ENCODE results near the gene REC8.
"Not testable (repeated sequence)": the region's sequence is repeated elsewhere in the genome, so short reads cannot be mapped to it uniquely, and the experiment has no call there.

The REC8 gene

DNA sequence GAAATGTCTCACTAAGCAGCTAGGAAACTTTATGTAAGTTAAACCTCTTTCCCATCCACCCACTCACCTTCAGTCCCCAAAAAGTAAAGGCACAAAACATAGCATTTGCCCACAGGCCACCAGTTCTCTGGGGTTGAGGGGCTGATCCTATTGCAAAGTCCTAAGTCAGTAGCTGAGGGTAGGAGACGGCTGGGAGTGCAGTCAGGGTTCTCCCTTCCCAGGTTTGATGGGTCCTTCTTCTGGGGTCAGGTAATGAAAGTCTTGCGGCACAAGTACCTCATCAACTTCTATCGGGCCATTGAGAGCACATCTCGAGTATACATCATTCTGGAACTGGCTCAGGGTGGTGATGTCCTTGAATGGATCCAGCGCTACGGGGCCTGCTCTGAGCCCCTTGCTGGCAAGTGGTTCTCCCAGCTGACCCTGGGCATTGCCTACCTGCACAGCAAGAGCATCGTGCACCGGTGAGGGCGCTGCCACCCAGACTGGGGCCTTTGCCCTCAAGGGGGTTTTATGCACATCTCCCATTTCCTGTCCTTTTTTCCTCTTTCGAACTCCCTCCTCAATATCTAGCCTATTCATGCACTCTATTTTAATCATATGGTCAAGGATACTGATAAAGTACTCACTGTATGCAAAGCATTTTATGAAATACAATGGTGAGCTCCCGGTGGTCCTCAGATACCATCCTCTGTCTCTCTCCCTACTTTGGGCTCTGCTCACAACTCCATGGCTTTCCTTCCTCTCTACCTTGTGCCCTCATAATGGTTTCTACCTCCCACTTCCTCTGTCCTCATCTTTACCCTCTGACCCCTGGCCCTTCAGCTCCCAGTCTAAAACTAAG is 34.6 kb downstream of the REC8 start:
- Mint-ChIP-seq H3K9me3 (peaks cover 6% of the 10 kb centered on the region), H3K4me1 (peaks cover 30% of the 10 kb centered on the region), H3K4me3 (no peak overlapping the region), H3K27ac (no peak overlapping the region), H3K36me3 (peaks cover 50% of the 10 kb centered on the region), H3K27me3 (no peaks in the 10 kb centered on the region)
- DNase-seq (ENCODE audit: low spot score in 2 of 2) (no peak), ATAC-seq (ENCODE audit: low read depth) (no peak)

DNA sequence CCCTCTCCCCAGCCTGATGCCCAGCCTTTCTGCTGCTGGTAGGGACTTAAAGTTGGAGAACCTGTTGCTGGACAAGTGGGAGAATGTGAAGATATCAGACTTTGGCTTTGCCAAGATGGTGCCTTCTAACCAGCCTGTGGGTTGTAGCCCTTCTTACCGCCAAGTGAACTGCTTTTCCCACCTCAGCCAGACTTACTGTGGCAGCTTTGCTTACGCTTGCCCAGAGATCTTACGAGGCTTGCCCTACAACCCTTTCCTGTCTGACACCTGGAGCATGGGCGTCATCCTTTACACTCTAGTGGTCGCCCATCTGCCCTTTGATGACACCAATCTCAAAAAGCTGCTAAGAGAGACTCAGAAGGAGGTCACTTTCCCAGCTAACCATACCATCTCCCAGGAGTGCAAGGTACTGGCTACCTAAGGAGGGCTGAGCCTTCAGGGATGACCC is 35.2 kb downstream of the REC8 start:
- no peaks in the 10 kb centered on the region for H3K27me3 Mint-ChIP-seq
- H3K27ac Mint-ChIP-seq = no peak overlapping the region
- peaks cover 33% of the 10 kb centered on the region for H3K4me1 Mint-ChIP-seq
- peaks cover 48% of the 10 kb centered on the region for H3K36me3 Mint-ChIP-seq
- DNase-seq (ENCODE audit: low spot score in 2 of 2) (no peak), ATAC-seq (ENCODE audit: low read depth) (no peak)
- H3K9me3 Mint-ChIP-seq = peaks cover 6% of the 10 kb centered on the region
- no peak overlapping the region for H3K4me3 Mint-ChIP-seq

DNA sequence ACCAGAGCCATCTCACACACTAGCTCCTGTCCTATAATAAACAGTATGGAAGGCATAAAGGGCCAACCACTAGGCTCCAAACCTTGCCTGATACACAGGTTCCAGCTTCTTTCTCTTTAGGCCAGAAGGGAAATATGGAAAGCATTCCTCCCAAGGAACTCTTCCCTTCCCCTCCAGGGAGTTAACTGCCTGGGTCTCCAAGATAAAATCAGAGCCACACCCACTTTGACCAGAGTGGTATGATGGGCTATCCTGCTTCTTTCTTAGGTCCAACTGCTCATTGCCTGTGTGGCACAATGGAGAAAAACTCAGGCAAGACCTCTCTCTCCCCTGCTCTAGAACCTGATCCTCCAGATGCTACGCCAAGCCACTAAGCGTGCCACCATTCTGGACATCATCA is 35.7 kb downstream of the REC8 start:
- no peaks in the 10 kb centered on the region for H3K27me3 Mint-ChIP-seq
- H3K36me3 Mint-ChIP-seq = peaks cover 45% of the 10 kb centered on the region
- DNase-seq (ENCODE audit: low spot score in 2 of 2) (no peak), ATAC-seq (ENCODE audit: low read depth) (no peak)
- H3K4me1 Mint-ChIP-seq = peaks cover 33% of the 10 kb centered on the region
- H3K27ac Mint-ChIP-seq = no peak overlapping the region
- peaks cover 6% of the 10 kb centered on the region for H3K9me3 Mint-ChIP-seq
- no peak overlapping the region for H3K4me3 Mint-ChIP-seq

DNA sequence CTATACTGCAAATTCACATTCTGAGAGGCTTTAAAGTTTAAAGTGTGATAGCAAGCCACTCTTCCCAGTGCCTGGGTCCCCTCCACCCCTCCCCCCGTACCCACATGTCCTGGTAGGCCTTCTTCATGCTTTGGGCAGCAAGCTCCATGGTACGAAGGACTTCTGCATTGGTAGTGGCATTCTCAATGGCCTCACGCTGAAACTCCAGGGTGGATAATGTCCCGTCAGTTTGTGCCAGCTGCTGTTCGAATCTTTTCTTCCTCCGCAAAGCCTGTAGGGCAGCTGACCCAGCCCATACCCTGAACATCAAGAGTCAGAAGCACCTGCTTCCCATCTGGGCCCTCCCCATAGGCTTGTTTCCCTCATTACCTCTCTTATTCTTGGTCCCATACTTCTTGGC is 39.4 kb downstream of the REC8 start:
- Mint-ChIP-seq H3K4me1 (peaks cover 37% of the 10 kb centered on the region), H3K9me3 (no peaks in the 10 kb centered on the region), H3K27ac (peak overlapping the region; percentile 99), H3K36me3 (peaks cover 26% of the 10 kb centered on the region), H3K4me3 (no peak overlapping the region), H3K27me3 (no peaks in the 10 kb centered on the region)
- ATAC-seq (ENCODE audit: low read depth) (no peak), DNase-seq (ENCODE audit: low spot score in 2 of 2) (no peak)

DNA sequence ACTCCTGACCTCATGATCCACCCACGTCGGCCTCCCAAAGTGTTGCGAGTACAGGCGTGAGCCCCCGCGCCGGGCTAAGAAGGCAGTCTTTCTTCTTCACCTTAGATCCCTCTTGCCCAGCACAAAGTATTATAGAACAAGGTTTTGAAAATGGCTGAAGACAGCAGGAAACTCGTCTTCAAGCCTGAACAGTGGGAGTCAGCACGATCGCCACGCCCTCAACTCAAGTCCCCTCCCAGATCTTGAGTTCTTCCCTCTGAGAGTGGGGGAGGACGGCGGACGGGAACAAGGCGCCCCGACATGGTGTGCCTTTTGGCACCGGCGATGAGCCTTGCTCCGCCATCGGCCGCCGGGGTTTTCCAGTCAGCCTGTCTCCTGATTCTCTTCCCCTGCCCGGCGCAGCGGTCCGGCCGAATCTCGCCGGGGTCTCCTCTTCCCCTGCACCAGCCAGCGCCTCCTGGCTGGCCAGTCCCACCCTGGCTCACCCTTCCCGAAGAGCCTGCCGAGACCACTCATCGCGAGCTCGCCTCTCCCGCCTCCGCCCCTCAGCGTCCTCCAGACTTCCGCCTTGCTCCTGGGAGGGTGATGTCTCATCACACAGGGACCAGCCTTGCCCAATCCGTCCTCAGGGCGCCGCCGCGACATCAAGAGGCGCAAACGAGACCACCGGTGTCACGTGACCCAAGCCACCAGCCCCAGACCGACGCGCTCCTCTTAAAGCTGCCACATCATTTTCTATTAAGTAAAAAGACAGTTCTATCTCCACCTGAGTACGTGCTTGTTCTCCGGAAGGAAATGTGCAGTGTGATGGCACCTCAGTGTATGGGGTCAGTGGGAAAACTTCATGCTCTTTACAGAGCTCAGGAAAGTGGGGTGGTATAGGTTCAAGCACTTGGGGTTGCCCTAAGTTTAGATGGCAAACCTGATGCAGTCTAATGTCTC is 41.3 kb downstream of the REC8 start, which contains the start of gene CHMP4A:
CHMP4A (minus strand) TSS at position 565 of the 942 bp plus-strand sequence; CDS start at position 516, 49 bp downstream.
- Mint-ChIP-seq H3K4me3 (peak within 1 kb of the TSS; percentile 95), H3K27me3 (no peaks in the 10 kb centered on the region), H3K9me3 (no peaks in the 10 kb centered on the region), H3K4me1 (peaks cover 33% of the 10 kb centered on the region), H3K27ac (peak within 1 kb of the TSS; percentile 99), H3K36me3 (peaks cover 19% of the 10 kb centered on the region)
- ATAC-seq (ENCODE audit: low read depth) (peak; percentile 76), DNase-seq (ENCODE audit: low spot score in 2 of 2) (peak; percentile 85 to 91)

DNA sequence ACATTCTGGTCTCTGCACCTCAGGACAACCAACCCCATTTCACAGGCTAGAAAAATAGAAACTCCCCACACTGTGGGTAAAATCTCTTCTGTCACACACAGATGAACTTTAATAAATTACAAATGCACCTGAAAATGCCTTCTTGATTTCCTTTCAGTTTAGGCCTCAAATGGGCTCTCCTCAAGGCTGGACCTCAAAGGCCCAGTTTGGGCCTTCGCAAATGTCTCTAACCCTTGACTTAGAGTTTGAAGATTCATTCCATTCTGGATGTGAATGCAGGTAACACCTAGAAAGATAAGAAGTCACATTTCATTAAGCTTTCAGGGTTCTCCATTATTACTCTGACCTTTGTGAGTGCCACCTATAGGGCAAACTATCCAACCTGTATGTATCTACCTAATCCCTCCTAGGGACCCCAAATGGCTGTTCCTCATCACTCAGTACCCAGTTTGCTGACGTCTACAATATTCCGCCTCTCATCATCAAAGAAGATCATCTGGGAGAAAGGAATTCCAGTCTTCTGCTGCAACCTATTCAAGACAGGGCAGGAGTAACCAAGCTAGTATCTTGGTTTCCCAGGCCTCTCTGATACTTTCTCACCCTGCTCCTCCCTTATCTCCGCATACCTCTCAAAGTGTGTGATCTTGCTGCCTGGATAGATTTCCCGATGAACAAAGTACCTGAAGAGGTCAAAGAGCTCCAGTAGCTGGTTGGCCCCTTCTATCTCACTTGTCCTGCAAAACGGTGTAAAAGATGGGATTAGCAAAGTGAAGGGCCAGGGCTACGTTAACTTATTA is 42.2 kb downstream of the REC8 start:
- H3K4me1 Mint-ChIP-seq = peaks cover 33% of the 10 kb centered on the region
- peak overlapping the region; percentile 99 for H3K27ac Mint-ChIP-seq
- peaks cover 16% of the 10 kb centered on the region for H3K36me3 Mint-ChIP-seq
- H3K9me3 Mint-ChIP-seq = no peaks in the 10 kb centered on the region
- DNase-seq (ENCODE audit: low spot score in 2 of 2) (no peak), ATAC-seq (ENCODE audit: low read depth) (no peak)
- no peaks in the 10 kb centered on the region for H3K27me3 Mint-ChIP-seq
- H3K4me3 Mint-ChIP-seq = peak overlapping the region; percentile 95

DNA sequence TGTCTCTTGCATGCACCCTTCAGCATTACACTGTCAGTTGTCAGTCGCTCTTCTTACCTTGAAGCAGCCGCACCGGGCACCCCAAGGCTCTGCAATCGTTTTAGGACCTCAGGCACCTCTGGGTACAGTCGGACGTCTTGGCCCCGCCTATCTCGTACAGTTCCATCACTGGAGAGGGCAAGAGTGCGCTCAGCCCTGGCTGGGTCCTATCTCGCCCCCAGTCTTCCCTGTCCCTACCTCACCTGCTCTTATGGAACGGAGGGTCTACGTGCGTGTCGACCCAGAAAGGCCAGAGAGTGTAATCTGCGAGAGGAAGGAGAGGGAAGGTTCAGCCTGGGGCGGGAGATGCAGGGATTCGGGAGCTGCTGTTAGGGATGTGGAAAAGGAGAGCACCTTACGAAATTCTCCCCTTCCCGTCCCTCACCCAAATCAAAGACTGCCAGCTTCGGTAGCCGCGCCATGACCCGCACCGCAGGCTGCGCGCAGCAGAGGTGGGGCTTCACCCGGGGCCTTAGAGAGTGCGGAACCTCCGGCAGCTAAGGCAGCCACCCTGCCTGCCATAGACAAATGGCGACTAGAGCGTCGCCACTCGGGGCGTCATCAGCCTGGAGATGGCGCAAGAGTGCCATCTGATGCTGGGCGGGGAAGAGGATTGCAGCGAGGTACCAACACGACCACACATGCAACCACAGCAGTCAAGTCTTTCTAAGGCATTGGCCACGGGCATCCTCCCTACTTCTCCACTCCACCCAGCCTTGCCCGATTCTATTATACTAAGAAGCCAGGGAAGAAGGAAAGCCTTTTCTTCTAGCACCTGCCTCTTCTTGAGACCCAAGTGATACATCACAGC is 43.8 kb downstream of the REC8 start, which contains the start of gene MDP1:
MDP1 (minus strand) TSS at position 572 of the 850 bp plus-strand sequence; CDS start at position 461, 111 bp downstream.
- H3K27ac Mint-ChIP-seq = peak within 1 kb of the TSS; percentile 92
- H3K9me3 Mint-ChIP-seq = no peaks in the 10 kb centered on the region
- DNase-seq (ENCODE audit: low spot score in 2 of 2) (peak; percentile 79 to 81), ATAC-seq (ENCODE audit: low read depth) (peak; percentile 70)
- peak within 1 kb of the TSS; percentile 95 for H3K4me3 Mint-ChIP-seq
- H3K27me3 Mint-ChIP-seq = no peaks in the 10 kb centered on the region
- peaks cover 10% of the 10 kb centered on the region for H3K36me3 Mint-ChIP-seq
- H3K4me1 Mint-ChIP-seq = peaks cover 31% of the 10 kb centered on the region

DNA sequence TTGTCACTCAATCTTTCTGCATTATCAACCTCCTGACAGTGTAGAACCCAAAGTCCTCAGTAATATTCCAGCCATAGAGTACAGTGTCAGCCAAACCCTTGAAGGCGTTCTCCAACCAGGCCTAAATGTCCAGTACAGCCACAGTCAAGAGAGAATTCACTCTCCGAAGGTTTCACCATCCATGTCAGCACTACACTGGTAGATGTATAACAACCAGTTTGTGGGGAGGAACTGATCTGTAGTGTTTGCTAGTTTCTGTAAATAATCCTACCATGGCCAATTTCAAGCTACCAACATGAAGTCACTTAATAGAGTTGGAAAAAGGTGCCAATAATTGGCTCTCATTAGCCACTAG is 44.4 kb downstream of the REC8 start:
- H3K27ac Mint-ChIP-seq = peak overlapping the region; percentile 92

DNA sequence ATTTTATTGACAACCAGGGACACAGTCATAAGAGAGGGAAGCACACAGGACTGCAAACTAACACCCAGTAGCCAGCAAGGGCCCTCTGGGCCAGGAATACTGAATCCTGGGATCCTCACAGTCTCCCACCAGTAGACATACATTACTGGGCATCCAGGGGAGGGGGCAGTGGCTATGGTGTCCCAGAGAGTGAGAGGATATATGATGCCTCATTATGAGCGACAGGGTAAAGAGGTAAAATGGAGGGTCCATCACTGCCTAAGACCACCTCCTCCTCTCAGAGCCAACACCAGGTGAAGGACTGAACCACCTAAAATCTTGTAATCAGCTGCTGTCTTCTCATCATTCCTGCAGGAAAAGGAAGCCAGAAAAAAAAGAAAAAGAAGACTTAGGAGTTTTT is 45.0 kb downstream of the REC8 start:
- ATAC-seq (ENCODE audit: low read depth); H3K27ac Mint-ChIP-seq; H3K4me3 Mint-ChIP-seq; H3K27me3 Mint-ChIP-seq; DNase-seq (ENCODE audit: low spot score in 2 of 2); H3K9me3 Mint-ChIP-seq; H3K36me3 Mint-ChIP-seq: not testable (repeated sequence)
- peaks cover 26% of the 10 kb centered on the region for H3K4me1 Mint-ChIP-seq

More for the DNA sequence above, 44.4 kb downstream of the REC8 start:
- no peaks in the 10 kb centered on the region for H3K27me3 Mint-ChIP-seq
- H3K4me3 Mint-ChIP-seq = peak overlapping the region; percentile 95
- H3K4me1 Mint-ChIP-seq = peaks cover 30% of the 10 kb centered on the region
- DNase-seq (ENCODE audit: low spot score in 2 of 2) (no peak), ATAC-seq (ENCODE audit: low read depth) (no peak)
- peaks cover 9% of the 10 kb centered on the region for H3K36me3 Mint-ChIP-seq
- H3K9me3 Mint-ChIP-seq = no peaks in the 10 kb centered on the region

DNA sequence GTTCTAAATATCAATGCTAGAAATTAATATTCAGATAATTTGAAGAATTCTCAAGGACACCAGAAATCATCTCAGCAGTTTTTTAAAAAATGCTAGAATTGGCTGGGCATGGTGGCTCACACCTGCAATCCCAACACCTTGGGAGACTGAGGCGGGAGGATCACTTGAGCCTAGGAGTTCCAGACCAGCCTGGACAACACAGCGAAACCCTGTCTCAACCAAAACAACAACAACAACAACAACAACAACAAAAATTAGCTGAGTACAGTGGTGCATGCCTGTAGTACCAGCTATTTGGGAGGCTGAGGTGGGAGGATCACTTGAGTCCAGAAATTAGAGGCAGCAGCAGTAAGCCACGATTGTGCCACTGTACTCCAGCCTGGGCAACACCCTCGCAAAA is 47.2 kb downstream of the REC8 start:
- no peak for ATAC-seq (ENCODE audit: low read depth)
- Mint-ChIP-seq H3K4me1 (peaks cover 16% of the 10 kb centered on the region), H3K27ac (no peak overlapping the region), H3K4me3 (no peak overlapping the region), H3K9me3 (no peaks in the 10 kb centered on the region), H3K36me3 (peaks cover 6% of the 10 kb centered on the region), H3K27me3 (no peaks in the 10 kb centered on the region)
- no peak for DNase-seq (ENCODE audit: low spot score in 2 of 2)

DNA sequence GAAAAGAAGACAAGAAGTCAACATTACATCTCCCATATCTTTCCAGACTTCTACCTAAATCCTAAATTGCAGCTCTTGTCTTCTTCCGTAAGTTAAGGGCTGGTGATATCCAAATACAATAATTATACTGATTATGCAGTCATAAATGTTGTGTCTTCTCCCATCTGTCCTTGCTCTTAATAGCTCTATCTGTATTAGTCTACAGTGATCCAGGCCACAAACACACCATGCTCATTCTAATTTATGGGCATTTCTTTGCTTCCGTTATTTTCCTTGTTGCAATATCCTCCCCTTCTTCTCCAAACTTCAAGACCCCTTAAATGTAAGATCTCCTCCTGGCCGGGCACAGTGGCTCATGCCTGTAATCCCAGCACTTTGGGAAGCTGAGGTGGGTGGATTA is 47.6 kb downstream of the REC8 start:
- H3K4me1 Mint-ChIP-seq = peaks cover 14% of the 10 kb centered on the region
- no peaks in the 10 kb centered on the region for H3K27me3 Mint-ChIP-seq
- DNase-seq (ENCODE audit: low spot score in 2 of 2) (no peak), ATAC-seq (ENCODE audit: low read depth) (no peak)
- H3K9me3 Mint-ChIP-seq = no peaks in the 10 kb centered on the region
- peaks cover 6% of the 10 kb centered on the region for H3K36me3 Mint-ChIP-seq
- H3K4me3 Mint-ChIP-seq = no peak overlapping the region
- H3K27ac Mint-ChIP-seq = no peak overlapping the region

DNA sequence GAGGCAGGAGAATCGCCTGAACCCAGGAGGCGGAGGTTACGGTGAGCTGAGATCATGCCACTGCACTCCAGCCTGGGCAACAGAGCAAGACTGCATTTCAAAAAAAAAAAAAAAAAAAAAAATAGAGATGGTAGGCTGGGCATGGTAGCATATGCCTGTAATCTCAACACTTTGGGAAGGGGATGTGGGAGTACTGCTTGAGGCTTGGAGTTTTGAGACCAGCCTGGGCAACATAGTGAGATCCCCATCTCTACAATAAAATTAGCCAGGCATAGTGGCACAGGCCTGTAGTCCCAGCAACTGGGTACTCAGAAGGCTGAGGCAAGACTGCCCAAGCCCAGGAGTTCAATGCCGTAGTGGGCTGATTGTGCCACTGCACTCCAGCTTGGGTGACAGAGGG is 51.1 kb downstream of the REC8 start:
- H3K27me3 Mint-ChIP-seq; H3K9me3 Mint-ChIP-seq; ATAC-seq (ENCODE audit: low read depth); H3K27ac Mint-ChIP-seq; DNase-seq (ENCODE audit: low spot score in 2 of 2); H3K4me3 Mint-ChIP-seq: not testable (repeated sequence)
- peaks cover 13% of the 10 kb centered on the region for H3K4me1 Mint-ChIP-seq
- peaks cover 12% of the 10 kb centered on the region for H3K36me3 Mint-ChIP-seq

DNA sequence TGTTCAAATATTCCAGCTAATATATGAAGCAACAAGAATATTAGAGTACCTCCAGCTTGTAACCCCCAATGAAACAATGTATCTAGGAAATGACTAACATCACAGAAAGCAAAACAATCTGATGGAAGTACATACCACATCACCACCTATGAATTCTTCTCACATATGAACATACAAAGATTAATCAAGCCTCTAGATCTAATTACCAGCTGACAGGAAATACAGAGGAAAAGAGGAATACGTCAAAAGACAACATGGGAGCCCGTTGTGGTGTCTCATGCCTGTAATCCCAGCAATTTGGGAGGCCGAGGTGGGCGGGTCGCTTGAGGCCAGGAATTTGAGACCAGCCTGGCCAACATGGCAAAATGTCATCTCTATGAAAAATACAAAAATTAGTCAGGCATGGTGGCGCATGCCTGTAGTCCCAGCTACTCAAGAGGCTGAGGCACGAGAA is 52.8 kb downstream of the REC8 start:
- Mint-ChIP-seq H3K27ac (no peak overlapping the region), H3K4me1 (peaks cover 12% of the 10 kb centered on the region), H3K9me3 (no peaks in the 10 kb centered on the region), H3K27me3 (no peaks in the 10 kb centered on the region), H3K4me3 (no peak overlapping the region), H3K36me3 (peaks cover 8% of the 10 kb centered on the region)
- DNase-seq (ENCODE audit: low spot score in 2 of 2) (no peak), ATAC-seq (ENCODE audit: low read depth) (no peak)

Data from memory B cell (primary cell).